Measurements from ENCODE around the gene CYGB.

The CYGB gene

DNA sequence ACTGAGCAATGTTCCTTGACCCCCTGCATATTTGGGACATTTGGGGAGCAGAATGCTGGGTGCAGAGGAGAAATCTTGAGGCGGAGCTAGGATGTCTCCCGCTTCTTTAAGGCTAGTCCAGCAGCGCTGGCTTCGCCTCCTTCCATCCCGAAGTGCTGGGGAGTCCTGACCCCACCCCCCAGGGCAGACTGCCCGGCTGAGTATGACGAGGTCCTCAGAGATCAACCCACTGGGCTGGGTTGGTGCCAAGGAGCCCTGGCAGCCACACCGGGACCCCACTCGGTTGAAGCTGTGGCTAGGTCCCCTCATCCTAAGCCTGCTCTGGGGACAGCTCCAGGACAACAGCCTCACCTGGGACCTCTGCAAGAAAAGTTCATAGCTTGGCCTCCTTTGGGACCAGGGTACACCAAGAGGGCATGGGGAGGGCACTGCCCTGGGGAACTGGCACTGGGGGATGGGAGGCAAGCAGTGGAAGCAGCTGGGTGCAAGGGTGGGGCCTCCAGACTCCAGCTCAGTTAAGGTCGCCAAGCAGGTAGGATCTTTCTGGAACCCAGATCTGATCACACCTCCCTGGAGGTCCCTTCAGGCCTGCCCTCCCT lies 47.3 kb downstream of the CYGB start:
- Mint-ChIP-seq H3K4me3 (no peak overlapping the region), H3K4me1 (ENCODE audit: low read depth) (peaks cover 44% of the 10 kb centered on the region), H3K36me3 (ENCODE audit: low read depth) (peaks cover 9% of the 10 kb centered on the region), H3K27me3 (ENCODE audit: low read depth) (no peaks in the 10 kb centered on the region), H3K27ac (peak overlapping the region; percentile 76), H3K9me3 (no peaks in the 10 kb centered on the region)

DNA sequence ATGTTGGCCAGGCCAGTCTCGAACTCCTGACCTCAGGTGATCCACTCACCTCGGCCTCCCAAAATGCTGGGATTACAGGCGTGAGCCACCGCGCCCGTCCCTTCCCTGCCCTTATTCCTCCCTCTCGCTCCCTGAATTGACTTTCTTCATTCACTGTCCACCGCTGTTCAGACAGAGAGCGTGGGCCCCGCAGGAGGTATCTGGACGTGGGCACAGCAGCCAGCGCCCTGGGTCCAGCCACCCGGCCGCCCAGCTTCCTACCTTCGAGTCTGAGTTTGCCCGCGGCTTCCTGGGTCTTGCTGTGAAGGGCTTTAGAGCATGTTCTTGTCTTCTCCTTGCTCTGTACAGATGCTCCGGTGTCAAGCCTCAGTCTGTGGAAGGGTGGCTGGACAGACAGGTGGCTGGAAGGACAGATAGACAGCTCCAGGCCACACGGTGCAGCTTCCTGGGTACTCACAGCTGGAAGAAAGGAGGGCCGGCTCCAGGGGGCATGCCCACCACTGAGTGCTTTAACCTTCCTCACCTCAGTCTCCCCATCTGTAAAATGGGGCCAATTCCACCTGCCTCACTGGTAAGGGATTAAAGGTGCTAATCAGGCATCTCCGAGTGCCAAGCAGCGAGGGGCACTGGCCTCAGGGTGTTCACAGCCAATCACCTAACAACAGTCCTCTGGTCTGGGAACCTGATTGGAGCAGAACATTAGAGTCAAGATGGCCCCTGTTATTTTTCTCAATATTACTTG lies 49.9 kb downstream of the CYGB start:
- H3K27ac Mint-ChIP-seq: no peak overlapping the region
- peaks cover 27% of the 10 kb centered on the region for H3K4me1 Mint-ChIP-seq (ENCODE audit: low read depth)
- H3K27me3 Mint-ChIP-seq (ENCODE audit: low read depth): no peaks in the 10 kb centered on the region
- no peaks in the 10 kb centered on the region for H3K9me3 Mint-ChIP-seq
- peaks cover 16% of the 10 kb centered on the region for H3K36me3 Mint-ChIP-seq (ENCODE audit: low read depth)
- H3K4me3 Mint-ChIP-seq: no peak overlapping the region

DNA sequence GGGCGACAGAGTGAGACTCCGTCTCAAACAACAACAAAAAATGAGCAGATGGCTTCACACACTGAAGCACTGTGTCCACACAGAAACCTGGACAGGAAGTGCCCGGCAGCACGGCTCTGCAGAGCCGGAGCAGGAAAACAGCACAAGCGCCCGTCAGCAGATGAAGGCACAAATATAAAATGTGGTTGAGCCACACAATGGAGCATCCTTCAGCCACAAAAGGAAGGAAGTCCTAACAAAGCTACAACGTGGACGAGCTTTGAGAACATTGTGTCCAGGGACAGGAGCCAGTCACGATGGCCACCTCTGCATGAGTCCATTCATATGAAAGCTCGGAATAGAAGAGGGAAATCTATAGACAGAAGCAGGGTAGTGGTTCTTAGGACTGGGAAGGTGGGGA lies 51.9 kb downstream of the CYGB start:
- no peaks in the 10 kb centered on the region for H3K9me3 Mint-ChIP-seq
- H3K4me1 Mint-ChIP-seq (ENCODE audit: low read depth): peaks cover 21% of the 10 kb centered on the region
- H3K4me3 Mint-ChIP-seq: no peak overlapping the region
- no peak overlapping the region for H3K27ac Mint-ChIP-seq
- peaks cover 23% of the 10 kb centered on the region for H3K36me3 Mint-ChIP-seq (ENCODE audit: low read depth)
- H3K27me3 Mint-ChIP-seq (ENCODE audit: low read depth): no peaks in the 10 kb centered on the region

DNA sequence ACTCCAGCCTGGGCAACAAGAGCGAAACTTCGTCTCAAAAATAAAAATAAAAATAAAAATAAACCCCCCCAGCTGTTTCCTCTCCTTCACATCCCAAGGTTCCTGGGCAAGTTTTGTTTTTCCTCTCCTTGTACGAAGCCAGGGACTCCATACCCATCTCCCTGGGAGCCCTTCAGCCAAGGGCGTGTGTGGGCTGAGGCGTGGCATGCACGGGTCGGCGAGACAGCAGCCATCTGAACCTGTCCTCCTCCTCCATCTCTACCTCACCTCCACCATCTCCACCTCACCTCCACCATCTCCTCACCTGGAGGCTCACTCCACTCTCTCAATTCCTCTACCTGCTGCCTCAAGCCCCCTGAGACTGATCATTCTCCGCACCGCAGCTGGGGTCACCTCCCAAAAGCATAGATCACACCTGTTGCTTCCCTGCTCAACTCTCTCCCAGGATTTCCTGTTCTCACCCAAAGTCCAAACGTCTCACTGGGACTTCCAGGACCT lies 53.2 kb downstream of the CYGB start:
- H3K4me1 Mint-ChIP-seq (ENCODE audit: low read depth): peaks cover 13% of the 10 kb centered on the region
- no peak overlapping the region for H3K4me3 Mint-ChIP-seq
- peaks cover 27% of the 10 kb centered on the region for H3K36me3 Mint-ChIP-seq (ENCODE audit: low read depth)
- no peak overlapping the region for H3K27ac Mint-ChIP-seq
- H3K27me3 Mint-ChIP-seq (ENCODE audit: low read depth): no peaks in the 10 kb centered on the region
- H3K9me3 Mint-ChIP-seq: no peaks in the 10 kb centered on the region

DNA sequence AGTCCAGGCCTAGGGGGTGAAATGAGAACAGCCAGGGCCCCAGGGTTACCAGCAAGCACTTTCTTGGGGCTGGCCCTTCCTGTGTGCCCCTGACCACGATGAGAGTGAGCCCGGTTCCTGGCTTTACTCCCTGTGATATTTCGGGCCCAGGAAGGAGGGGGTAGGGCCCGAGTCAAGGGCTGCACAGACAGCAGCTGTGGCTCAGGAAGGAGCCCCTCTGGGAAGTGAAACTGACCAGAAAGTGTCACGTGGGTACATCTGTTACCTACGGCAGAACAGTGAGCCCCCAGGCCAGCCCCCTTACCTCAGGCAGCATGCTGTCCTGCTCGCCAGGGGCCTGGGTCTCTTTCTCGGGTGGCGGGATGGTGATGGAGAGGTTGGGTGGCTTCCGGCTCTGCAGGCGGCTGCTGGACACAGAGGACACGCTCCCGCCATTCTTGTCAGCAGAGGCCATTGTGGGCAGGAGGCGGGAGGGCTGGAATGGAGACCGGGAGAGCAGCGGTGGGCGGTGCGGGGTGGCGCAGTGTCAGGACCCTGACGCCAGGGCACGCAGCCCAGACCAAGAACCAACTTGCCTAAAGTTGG lies 56.3 kb downstream of the CYGB start:
- H3K27me3 Mint-ChIP-seq (ENCODE audit: low read depth): no peaks in the 10 kb centered on the region
- no peak overlapping the region for H3K27ac Mint-ChIP-seq
- H3K9me3 Mint-ChIP-seq: no peaks in the 10 kb centered on the region
- H3K36me3 Mint-ChIP-seq (ENCODE audit: low read depth): peaks cover 29% of the 10 kb centered on the region
- H3K4me3 Mint-ChIP-seq: no peak overlapping the region
- H3K4me1 Mint-ChIP-seq (ENCODE audit: low read depth): peaks cover 10% of the 10 kb centered on the region

DNA sequence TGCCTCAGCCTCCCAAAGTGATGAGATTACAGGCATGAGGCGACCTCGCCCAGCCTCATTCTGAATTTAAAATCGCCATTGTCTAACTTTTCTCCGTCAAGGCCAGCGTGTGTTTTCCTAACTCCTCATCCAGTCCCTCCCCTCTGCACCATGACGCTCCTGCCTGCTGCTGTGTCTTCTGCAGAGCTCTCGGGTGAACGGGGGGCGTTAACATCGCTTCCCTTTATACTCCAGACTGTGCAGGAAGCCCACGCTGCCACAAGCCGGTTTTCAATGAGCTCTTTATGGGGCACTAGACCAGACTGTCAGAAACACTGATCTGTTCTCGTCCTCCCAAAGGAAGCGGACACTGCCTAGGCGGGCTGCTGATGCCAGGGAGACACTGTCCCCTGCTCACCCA lies 56.9 kb downstream of the CYGB start:
- peak overlapping the region; percentile 59 for H3K27ac Mint-ChIP-seq
- H3K27me3 Mint-ChIP-seq (ENCODE audit: low read depth): no peaks in the 10 kb centered on the region
- no peak overlapping the region for H3K4me3 Mint-ChIP-seq
- H3K9me3 Mint-ChIP-seq: no peaks in the 10 kb centered on the region
- peaks cover 29% of the 10 kb centered on the region for H3K36me3 Mint-ChIP-seq (ENCODE audit: low read depth)
- H3K4me1 Mint-ChIP-seq (ENCODE audit: low read depth): peaks cover 8% of the 10 kb centered on the region

DNA sequence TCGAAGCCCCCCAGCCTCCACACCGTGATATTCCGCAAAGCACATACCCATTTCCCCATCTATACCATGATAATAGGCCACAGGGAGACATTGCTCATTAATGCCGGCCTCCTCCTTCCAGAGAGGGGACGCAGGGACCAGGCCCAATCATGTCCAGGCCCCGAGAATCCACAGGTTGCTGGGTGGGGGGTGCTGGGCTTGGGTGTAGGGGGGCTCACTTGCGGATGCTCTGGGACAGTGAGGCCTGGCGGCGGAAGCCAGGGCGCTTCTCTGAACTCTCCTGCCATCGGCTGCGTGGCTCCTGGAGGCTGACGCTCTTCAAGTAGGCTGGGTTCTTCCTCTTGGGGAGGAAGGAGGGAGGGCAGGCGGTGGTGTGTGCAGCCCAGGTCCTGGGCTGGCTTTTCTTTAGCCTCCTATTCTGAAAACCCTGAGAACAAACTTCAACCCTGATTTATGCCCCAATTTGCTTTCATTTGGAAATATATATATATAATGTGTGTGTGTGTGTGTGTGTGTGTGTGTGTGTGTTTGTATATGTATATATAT lies 57.9 kb downstream of the CYGB start:
- Mint-ChIP-seq H3K4me3 (no peak overlapping the region), H3K9me3 (no peaks in the 10 kb centered on the region), H3K36me3 (ENCODE audit: low read depth) (peaks cover 31% of the 10 kb centered on the region), H3K27me3 (ENCODE audit: low read depth) (no peaks in the 10 kb centered on the region), H3K27ac (no peak overlapping the region), H3K4me1 (ENCODE audit: low read depth) (peaks cover 8% of the 10 kb centered on the region)

DNA sequence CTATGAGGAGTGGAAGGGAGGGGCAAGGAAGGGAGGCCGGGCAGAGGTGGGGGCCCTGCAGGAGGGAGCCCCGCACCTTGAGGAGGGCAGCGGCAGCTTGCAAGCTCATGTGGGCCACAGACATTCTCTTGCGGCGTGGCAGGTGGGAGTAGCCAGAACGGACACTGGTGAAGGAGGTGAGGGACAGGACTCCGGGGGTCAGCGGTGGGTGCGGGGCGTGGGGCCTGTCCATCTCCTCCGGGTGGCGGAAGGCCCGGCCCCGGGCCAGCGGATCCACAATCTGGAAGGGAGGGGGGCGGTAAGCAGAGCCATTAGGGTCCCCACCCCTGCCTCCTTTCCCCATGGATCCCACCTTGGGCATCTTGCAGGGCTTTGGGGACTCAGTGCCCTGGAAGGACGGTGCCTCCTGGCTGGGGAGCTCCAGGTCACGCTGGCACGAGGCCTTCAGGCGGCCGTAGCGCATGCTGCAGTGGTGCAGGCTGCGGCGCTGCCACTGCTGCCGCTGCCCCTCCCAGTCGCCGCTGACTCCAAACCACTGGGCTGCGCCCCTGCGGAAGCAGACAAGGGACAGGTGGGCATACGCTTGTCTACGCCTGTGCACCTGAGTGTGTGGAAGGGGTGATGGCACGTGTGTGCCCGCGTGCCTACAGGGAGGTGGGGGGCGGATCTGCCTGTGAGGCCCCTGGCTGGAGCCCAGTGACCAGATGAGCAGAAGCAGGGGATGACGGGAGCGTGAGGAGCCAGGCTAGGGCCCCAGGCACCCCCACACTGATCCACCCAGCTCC lies 58.6 kb downstream of the CYGB start:
- H3K9me3 Mint-ChIP-seq: no peaks in the 10 kb centered on the region
- no peak overlapping the region for H3K27ac Mint-ChIP-seq
- no peaks in the 10 kb centered on the region for H3K27me3 Mint-ChIP-seq (ENCODE audit: low read depth)
- no peak overlapping the region for H3K4me3 Mint-ChIP-seq
- peaks cover 26% of the 10 kb centered on the region for H3K36me3 Mint-ChIP-seq (ENCODE audit: low read depth)
- H3K4me1 Mint-ChIP-seq (ENCODE audit: low read depth): peaks cover 8% of the 10 kb centered on the region

DNA sequence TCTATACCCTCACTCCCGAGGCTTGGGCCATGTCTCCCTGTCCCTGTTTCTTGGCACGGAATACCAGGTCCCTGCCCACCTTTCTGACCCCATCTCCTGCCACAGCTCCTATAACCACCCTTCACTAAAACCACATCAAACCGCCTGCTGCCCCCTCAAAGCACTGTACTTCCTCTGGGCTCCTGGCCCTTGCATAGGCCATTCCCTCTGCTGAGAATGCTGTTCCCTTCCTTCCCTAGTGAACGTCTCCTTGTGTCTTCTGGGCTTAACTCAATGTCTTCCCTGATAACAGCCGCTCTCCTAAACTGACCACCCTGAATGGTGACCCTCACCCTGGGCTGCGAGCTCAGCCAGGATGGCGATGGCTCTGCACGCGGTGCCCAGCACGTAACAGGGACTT lies 59.4 kb downstream of the CYGB start:
- H3K27ac Mint-ChIP-seq: no peak overlapping the region
- H3K4me1 Mint-ChIP-seq (ENCODE audit: low read depth): peaks cover 8% of the 10 kb centered on the region
- no peaks in the 10 kb centered on the region for H3K27me3 Mint-ChIP-seq (ENCODE audit: low read depth)
- no peaks in the 10 kb centered on the region for H3K9me3 Mint-ChIP-seq
- H3K36me3 Mint-ChIP-seq (ENCODE audit: low read depth): peaks cover 22% of the 10 kb centered on the region
- H3K4me3 Mint-ChIP-seq: no peak overlapping the region

DNA sequence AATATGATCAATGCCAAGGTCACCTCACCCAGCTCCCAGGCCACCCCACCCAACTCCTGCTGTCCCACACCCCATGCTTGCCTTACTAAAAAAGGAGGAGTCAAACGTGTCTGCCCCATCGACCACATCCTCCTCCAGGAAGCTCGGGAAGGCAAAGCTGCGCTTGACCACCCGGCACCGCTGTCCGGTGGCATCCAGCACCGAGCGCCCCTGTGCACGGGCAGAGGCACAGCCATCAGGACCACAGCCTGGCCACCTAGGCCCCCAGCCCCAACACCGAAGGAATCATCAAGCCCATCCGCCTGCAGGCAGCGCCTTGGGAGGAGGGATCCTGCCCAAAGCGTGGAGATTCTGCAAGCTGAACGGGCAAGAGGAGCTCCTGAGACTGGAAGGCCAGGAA lies 59.9 kb downstream of the CYGB start:
- Mint-ChIP-seq H3K9me3 (no peaks in the 10 kb centered on the region), H3K27me3 (ENCODE audit: low read depth) (no peaks in the 10 kb centered on the region), H3K36me3 (ENCODE audit: low read depth) (peaks cover 24% of the 10 kb centered on the region), H3K27ac (no peak overlapping the region), H3K4me1 (ENCODE audit: low read depth) (peaks cover 8% of the 10 kb centered on the region), H3K4me3 (no peak overlapping the region)
